ENCODE results near the gene OPN5.
"Not testable (repeated sequence)": the region's sequence is repeated elsewhere in the genome, so short reads cannot be mapped to it uniquely, and the experiment has no call there.

The OPN5 gene

GRCh38 chr6:47781732-47782131, at the start of gene OPN5:
OPN5 (plus strand) TSS chr6:47782032; CDS start chr6:47782067, 35 bp downstream.
- DNase-seq (ENCODE audit: low read depth): no peak

GRCh38 chr6:47733879-47734558, 47.8 kb upstream of the OPN5 start:
- no peak for DNase-seq (ENCODE audit: low read depth)

- no peak for DNase-seq (ENCODE audit: low read depth)
Observed at GRCh38 chr6:47734831-47735481, 46.9 kb upstream of the OPN5 start.

GRCh38 chr6:47736083-47736700, 45.6 kb upstream of the OPN5 start:
- DNase-seq (ENCODE audit: low read depth): no peak

GRCh38 chr6:47737406-47737805, 44.4 kb upstream of the OPN5 start:
- DNase-seq (ENCODE audit: low read depth): no peak

- no peak for DNase-seq (ENCODE audit: low read depth)
Observed at GRCh38 chr6:47740714-47741113, 41.1 kb upstream of the OPN5 start.

- no peak for DNase-seq (ENCODE audit: low read depth)
Observed at GRCh38 chr6:47741807-47742206, 40.0 kb upstream of the OPN5 start.

GRCh38 chr6:47743744-47744143, 38.1 kb upstream of the OPN5 start:
- DNase-seq (ENCODE audit: low read depth): no peak

- not testable (repeated sequence) for DNase-seq (ENCODE audit: low read depth)
Observed at GRCh38 chr6:47745269-47745668, 36.6 kb upstream of the OPN5 start.

GRCh38 chr6:47749757-47750156, 32.1 kb upstream of the OPN5 start:
- no peak for DNase-seq (ENCODE audit: low read depth)

- no peak for DNase-seq (ENCODE audit: low read depth)
Observed at GRCh38 chr6:47752801-47753200, 29.0 kb upstream of the OPN5 start.

- no peak for DNase-seq (ENCODE audit: low read depth)
Observed at GRCh38 chr6:47759364-47759763, 22.5 kb upstream of the OPN5 start.

GRCh38 chr6:47762502-47762901, 19.3 kb upstream of the OPN5 start:
- no peak for DNase-seq (ENCODE audit: low read depth)

GRCh38 chr6:47766445-47766844, 15.4 kb upstream of the OPN5 start:
- no peak for DNase-seq (ENCODE audit: low read depth)

- DNase-seq (ENCODE audit: low read depth): no peak
Observed at GRCh38 chr6:47767102-47767501, 14.7 kb upstream of the OPN5 start.

GRCh38 chr6:47769982-47770381, 11.8 kb upstream of the OPN5 start:
- DNase-seq (ENCODE audit: low read depth): no peak

- DNase-seq (ENCODE audit: low read depth): no peak
Observed at GRCh38 chr6:47772359-47772758, 9.5 kb upstream of the OPN5 start.

- DNase-seq (ENCODE audit: low read depth): no peak
Observed at GRCh38 chr6:47773005-47773404, 8.8 kb upstream of the OPN5 start.

GRCh38 chr6:47780510-47781356, 1.1 kb upstream of the OPN5 start:
- DNase-seq (ENCODE audit: low read depth): no peak

- no peak for DNase-seq (ENCODE audit: low read depth)
Observed at GRCh38 chr6:47785182-47785581, 3.4 kb downstream of the OPN5 start.

- DNase-seq (ENCODE audit: low read depth): peak; percentile 10
Observed at GRCh38 chr6:47787620-47788497, 6.0 kb downstream of the OPN5 start.

GRCh38 chr6:47788498-47788884, 6.7 kb downstream of the OPN5 start:
- no peak for DNase-seq (ENCODE audit: low read depth)

Measured in stimulated activated CD8-positive, alpha-beta memory T cell treated with anti-CD3 and anti-CD28 coated beads, Interleukin-7, amount 100 ng/mL, for 24 hours (primary cell).